Activated gamma-delta T cell treated with Interleukin-2 at 50 U/mL for 16 hours (primary cell): ENCODE data around the gene ZNF423.

Experiments used
- DNase-seq: peaks from one replicate; pipeline ENCODE4 v3.0.0-alpha.2; 2020

Gene ZNF423

DNA sequence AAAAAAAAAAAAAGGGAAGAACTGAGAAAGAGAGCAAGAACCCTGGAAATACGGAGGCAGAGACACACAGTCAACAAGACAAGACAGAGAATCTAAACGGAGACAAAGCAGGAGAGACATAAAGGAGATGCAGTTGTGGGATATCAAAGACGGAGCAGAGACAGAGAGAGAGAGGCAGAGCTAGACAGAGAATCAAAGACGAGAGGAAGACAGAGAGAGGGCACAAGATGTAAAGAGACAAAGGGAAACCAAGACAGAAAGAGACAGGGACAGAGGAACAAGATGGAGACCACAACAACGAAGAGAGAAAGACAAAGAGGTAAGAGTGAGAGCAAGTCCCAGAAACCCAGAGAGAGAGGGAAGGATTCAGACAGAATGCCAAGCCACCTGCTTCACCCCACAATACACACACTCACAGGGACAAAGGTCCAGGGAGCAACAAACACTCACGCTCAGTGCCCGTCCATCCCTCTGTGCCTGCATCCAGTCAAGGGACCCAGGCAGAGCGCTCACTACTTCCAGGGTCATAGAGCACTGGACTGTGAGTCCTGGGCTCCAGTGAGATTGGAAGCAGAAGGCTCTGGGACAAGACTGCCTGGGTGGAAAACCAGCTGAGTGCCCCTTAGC, 393.4 kb downstream of the ZNF423 start:
- DNase-seq: no peak

DNA sequence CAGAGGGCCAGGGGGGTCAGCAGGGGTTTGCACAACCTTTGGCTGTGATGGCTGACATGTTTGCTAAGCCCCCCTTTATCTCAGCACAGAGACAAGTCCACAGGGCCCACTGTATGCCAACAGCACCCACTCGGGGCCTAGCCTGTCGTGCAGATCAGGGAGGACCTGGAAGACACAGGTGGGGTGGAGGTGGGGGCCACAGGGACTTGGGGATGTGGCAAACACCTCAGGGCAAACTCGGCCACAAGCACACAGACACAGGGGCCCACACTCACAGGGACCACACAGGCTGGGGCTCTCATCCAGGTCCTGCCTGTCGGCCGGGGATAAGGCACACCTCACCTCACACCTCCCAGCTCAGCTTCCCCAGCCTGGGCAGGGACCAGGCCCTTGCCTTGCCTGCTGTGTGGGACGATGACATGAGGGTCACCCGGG, 394.4 kb downstream of the ZNF423 start:
- DNase-seq: no peak

DNA sequence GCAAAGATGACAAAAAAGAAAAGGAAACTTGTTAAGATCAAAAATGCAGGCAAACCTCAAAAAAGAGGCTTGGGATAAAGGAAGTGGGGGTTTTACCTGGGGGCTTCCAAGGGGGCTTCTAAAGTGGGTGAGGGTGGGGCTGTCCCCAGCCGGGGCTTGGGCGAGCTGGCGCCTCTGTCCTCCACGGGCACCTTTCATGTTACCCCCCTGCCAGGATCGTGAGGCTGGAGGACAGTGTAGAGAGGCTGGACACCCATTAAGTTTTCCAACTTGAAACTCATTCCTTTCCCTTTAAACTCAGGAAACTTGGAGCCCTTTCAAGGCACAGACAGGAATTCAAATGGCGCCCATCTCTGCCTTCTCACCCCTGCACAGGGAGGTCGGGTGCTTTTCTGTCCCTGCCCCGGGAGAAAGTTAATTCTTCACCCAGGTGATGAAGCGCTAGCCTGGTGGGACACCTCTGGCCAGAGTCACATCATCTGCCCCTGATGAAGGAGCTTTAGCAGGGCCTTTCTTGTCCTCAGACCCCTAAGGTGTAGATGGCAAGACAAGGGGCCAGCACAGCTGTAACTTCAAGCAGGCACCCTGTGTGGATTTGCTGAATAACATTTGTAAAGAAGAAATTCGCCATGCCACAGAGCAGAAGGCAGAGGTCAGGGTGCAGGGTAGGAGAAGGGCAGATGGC, 395.0 kb downstream of the ZNF423 start:
- DNase-seq: no peak

DNA sequence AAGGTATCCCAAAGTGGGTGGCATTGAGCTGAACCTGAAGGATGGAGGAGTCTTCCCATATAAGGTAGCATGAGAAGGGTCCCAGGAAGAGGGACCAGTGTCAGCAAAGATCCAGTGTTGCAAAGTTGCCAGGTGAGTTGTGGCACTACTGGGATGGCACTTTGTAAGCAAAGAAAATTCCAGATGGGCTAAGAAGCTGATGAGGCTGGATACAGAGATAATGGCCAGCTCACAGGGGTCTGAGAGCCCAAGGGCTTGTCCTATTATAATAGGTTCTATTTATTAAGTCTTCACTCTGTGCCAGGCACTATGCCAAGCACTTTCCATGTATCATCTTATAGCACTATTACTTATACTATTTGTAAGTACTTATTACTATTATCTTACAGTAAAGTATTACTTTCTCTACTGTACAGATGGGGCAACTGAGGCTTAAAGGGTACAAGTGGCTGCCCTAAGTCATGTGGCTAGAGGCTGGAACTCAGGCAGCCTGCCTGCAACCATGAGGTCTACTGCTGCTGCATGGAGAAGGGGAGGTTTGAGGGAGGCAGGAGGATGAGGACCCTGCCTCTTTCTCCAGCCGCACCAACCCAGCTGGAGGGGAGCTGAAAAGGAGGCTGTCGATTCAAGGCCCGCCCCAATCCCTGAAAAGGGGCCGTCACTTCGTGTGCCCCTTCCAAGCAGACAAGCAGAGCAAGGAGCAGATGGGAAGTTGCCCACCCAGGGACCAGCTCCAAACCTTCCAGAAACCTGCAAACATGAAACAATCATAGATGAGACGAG, 395.8 kb downstream of the ZNF423 start:
- no peak for DNase-seq

GRCh38 chr16:49458656-49459445, 397.1 kb downstream of the ZNF423 start:
- DNase-seq: no peak

GRCh38 chr16:49458243-49458642, 397.7 kb downstream of the ZNF423 start:
- no peak for DNase-seq

DNA sequence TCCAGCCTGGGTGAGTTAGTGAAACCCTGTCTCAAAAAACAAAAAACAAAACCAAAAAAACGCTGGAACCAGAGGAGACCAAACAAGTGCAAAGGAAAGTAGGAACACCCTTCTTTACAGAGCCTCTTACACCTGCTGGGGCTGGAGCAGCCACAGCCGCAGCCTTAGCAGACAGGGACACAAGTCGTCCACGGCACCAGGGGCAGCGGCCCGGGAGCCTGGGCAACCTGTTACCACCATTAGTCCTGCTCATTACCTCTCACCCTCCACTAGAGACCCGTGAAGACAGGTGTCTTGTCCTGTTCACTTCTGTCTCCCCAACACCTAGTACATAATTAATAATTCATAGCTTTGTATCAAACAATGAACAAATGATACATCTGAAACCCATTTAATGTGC, 398.7 kb downstream of the ZNF423 start:
- no peak for DNase-seq

GRCh38 chr16:49456763-49457162, 399.1 kb downstream of the ZNF423 start:
- no peak for DNase-seq

- no peak for DNase-seq
Measured at GRCh38 chr16:49455991-49456745, 399.7 kb downstream of the ZNF423 start.

DNA sequence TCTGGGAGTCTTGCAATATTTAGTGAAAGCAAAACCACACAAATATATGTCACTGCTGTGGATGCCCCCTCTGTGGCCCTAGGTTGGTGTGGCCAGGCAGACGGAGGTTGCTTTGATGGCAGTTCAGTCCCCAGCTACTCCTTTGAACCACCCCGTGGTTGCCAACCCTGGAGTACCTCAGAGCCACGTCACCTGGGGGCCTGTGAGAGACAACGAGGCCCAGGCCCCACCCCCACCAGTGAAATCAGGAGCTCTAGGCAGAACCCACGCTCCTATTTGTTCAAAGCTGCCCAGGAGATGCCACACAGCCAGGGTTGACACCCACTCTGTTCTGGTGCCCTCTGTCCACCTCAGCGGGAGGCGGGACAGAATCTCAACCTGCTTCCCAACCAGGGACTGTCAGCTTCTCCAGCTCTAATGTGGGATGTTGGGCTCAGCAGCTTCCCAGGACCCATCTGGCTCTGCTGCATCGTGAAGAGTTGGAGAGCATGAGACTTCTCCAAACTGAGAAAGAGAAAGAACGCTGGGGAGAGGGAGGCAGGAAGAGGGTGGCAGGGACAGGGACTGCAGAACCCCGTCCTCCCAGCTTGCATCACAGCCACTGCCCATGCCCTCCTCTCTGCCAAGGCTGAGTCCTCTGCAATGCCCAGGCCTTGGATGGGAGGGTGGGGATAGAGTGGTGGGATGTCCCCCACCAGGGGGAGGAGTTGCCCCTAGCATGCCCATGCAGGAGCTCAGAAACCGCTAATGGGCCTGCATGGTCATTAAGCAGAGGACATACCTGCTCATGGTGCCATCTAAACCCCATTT, 400.5 kb downstream of the ZNF423 start:
- no peak for DNase-seq

DNA sequence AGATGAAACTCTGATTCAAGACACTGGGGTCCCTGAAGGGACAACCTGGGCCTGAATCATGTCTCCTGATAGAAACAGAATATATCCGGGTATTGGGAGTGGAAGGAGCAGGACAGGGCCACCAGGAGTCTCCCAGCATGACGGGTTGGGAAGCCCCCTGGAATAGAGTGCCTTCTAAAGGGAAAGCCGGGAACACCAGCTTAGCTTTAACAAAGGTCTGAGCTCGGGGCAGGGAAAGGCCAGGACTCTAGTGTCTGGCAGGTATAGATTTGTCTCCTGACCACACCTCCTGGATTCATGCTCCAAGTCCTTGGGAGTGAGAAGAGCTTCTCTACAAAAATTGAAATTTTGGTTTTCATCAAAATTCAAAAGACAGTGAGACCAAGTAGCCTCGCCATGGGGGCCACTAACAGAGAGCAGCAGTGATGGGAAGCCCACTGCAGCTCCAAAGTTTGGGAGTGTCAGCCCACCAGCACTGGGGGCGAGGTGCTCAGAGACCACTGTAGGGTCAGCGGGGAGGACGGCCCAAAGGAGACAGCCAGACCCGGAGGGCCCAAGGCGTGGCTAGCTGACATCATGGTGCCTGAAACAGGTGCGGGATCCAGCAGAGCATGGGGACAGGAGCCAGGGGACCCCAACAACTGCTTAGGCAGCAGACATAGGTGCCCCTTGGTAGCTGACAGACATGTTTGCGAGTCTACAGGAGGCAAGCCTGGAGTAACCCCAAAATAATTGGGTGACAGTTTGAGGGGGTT, 401.3 kb downstream of the ZNF423 start:
- DNase-seq: no peak

GRCh38 chr16:49453983-49454382, 401.9 kb downstream of the ZNF423 start:
- no peak for DNase-seq

DNA sequence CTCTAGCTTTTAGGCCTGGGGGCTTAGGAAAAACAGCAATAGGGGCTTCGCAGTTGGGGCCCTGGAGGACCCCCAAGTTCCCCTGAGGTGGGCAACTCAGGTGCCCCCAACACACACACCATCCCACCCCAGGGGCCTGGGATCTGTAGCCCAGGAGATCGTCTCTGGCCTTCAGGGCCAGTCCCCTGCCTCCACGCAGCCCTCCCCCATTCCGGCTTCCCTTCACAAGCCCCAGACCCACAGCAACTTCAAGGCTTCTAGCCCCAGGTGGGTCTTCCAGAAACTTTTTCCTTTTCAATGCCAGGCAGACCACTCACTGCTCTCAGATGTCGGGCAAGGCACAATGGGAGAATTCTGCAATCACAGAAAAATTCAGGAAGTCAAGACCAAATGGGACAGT, 402.9 kb downstream of the ZNF423 start:
- no peak for DNase-seq

GRCh38 chr16:49452578-49452977, 403.3 kb downstream of the ZNF423 start:
- no peak for DNase-seq

- DNase-seq: no peak
Measured at GRCh38 chr16:49452108-49452507, 403.8 kb downstream of the ZNF423 start.

GRCh38 chr16:49446805-49447204, 409.1 kb downstream of the ZNF423 start:
- DNase-seq: no peak

DNA sequence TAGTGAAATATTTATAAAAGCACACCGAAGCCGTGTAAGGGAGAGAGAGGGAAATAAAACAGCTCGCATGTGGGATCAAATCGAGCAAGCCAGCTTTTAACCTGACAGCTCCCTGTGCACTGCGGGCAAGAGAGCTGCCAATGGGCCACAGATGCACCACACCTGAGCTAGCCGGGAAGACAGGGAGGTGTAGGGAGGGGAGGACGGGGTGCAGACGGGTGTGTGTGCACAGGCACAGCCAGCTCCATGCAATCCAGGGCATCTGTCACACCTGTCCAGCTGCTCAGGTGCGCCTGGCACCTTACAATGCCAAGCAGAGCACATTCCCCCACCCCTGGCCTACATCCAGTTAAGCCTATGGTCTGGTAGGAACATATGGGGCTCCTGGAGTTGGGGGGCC, 412.3 kb downstream of the ZNF423 start:
- DNase-seq: no peak

DNA sequence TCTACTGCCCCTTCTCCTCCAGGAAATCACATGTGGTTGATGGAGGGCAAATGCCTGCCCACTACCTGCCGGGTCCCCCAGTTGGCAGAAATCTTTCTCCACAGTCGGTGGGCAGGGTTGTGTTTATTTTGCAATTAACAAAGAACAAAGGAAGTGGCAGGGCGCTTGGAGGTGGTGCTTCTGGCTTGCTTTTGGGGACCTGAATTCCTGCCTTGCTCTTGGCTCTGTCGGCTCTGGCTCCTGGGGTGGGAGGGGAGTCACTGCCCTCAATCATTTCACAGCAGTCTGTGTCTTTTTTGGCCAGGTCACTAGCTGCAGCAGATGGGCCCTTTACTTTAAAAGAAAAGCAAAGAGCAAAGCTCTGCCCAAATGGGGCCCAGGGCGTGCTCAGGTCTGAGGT, 413.1 kb downstream of the ZNF423 start:
- no peak for DNase-seq

GRCh38 chr16:49441366-49441780, 414.5 kb downstream of the ZNF423 start:
- DNase-seq: peak; percentile 73

GRCh38 chr16:49440156-49441065, 415.5 kb downstream of the ZNF423 start:
- no peak for DNase-seq
